ENCODE data around the gene XRCC5. TPM values are rescaled to one million over a fixed set of nuclear protein-coding genes. Genes with fewer than 3 reads are reported as not detected.

XRCC5 gene
- polyA plus RNA-seq, 1 donor (not counting 4 experiments of a cell fraction or from before 2014, with no cell fraction given): 521 TPM

GRCh38 chr2:216101109-216101508, 8.0 kb upstream of the XRCC5 start:
- no peak overlapping the region for H3K4me2 ChIP-seq (ENCODE audit: control insufficient read depth, extremely low read depth, insufficient read depth, low read depth, low read length)
- H3K9me1 ChIP-seq (ENCODE audit: control insufficient read depth, extremely low read depth, insufficient read depth, low read length): no peaks in the 10 kb centered on the region

GRCh38 chr2:216103213-216103612, 5.9 kb upstream of the XRCC5 start:
- TF ChIP-seq CTCF (optimal IDR thresholded peaks at IDR 0.05 in 1 of 3, IDR thresholded peaks at IDR 0.05 in 1 of 3, conservative IDR thresholded peaks at IDR 0.05 in 1 of 3; ENCODE audit: extremely low read depth in 1 of 3, insufficient read depth in 2 of 3, low read length in 3 of 3): no peak
- TF ChIP-seq EZH2 (IDR thresholded peaks at IDR 0.05; ENCODE audit: low read length): no peak
- H3K9me1 ChIP-seq (ENCODE audit: control insufficient read depth, extremely low read depth, insufficient read depth, low read length): no peaks in the 10 kb centered on the region
- no peak overlapping the region for H2AFZ ChIP-seq (ENCODE audit: control insufficient read depth, low read length)
- FAIRE-seq: no peak
- H3K27ac ChIP-seq (ENCODE audit: control insufficient read depth, insufficient read depth, low read length): no peak overlapping the region
- no peak overlapping the region for H3K9ac ChIP-seq (ENCODE audit: control insufficient read depth, extremely low read depth, insufficient read depth, low read length)
- H3K9me3 ChIP-seq (ENCODE audit: control insufficient read depth, low read depth, low read length): no peaks in the 10 kb centered on the region
- H3K4me3 ChIP-seq (ENCODE audit: control insufficient read depth in 2 of 3, extremely low read depth in 1 of 3, insufficient read depth in 2 of 3, low read depth in 1 of 3, low read length in 3 of 3): no peak overlapping the region
- dilution Hi-C loops (cut with MboI; ENCODE audit: extremely low pct_ligation_motif_present, low sequenced_read_pairs): no loop called here
- H3K36me3 ChIP-seq (ENCODE audit: control insufficient read depth in 2 of 2, extremely low read depth in 1 of 2, insufficient read depth in 2 of 2, low read length in 2 of 2): no peaks in the 10 kb centered on the region
- DNase-seq (ENCODE audit: low read depth, low spot score): no peak
- H3K4me2 ChIP-seq (ENCODE audit: control insufficient read depth, extremely low read depth, insufficient read depth, low read depth, low read length): no peak overlapping the region
- no peaks in the 10 kb centered on the region for H4K20me1 ChIP-seq (ENCODE audit: control insufficient read depth, extremely low read depth, insufficient read depth, low read length)
- no peaks in the 10 kb centered on the region for H3K27me3 ChIP-seq (ENCODE audit: control insufficient read depth, extremely low read depth, insufficient read depth, low read length)
- peaks cover 9% of the 10 kb centered on the region for H3K4me1 ChIP-seq (ENCODE audit: control insufficient read depth, extremely low read depth, insufficient read depth, low read length)
- H3K79me2 ChIP-seq (ENCODE audit: control insufficient read depth, insufficient read depth, low read length): no peaks in the 10 kb centered on the region

More at GRCh38 chr2:216101109-216101508, 8.0 kb upstream of the XRCC5 start:
- DNase-seq (ENCODE audit: low read depth, low spot score): no peak
- H3K27ac ChIP-seq (ENCODE audit: control insufficient read depth, insufficient read depth, low read length): no peak overlapping the region
- dilution Hi-C loops (cut with MboI; ENCODE audit: extremely low pct_ligation_motif_present, low sequenced_read_pairs): no loop called here
- H3K4me3 ChIP-seq (ENCODE audit: control insufficient read depth in 2 of 3, extremely low read depth in 1 of 3, insufficient read depth in 2 of 3, low read depth in 1 of 3, low read length in 3 of 3): no peak overlapping the region
- H3K79me2 ChIP-seq (ENCODE audit: control insufficient read depth, insufficient read depth, low read length): no peaks in the 10 kb centered on the region
- H3K9ac ChIP-seq (ENCODE audit: control insufficient read depth, extremely low read depth, insufficient read depth, low read length): no peak overlapping the region
- no peaks in the 10 kb centered on the region for H4K20me1 ChIP-seq (ENCODE audit: control insufficient read depth, extremely low read depth, insufficient read depth, low read length)
- no peaks in the 10 kb centered on the region for H3K9me3 ChIP-seq (ENCODE audit: control insufficient read depth, low read depth, low read length)
- no peaks in the 10 kb centered on the region for H3K27me3 ChIP-seq (ENCODE audit: control insufficient read depth, extremely low read depth, insufficient read depth, low read length)
- TF ChIP-seq CTCF (optimal IDR thresholded peaks at IDR 0.05 in 1 of 3, IDR thresholded peaks at IDR 0.05 in 1 of 3, conservative IDR thresholded peaks at IDR 0.05 in 1 of 3; ENCODE audit: extremely low read depth in 1 of 3, insufficient read depth in 2 of 3, low read length in 3 of 3) (no peak), EZH2 (IDR thresholded peaks at IDR 0.05; ENCODE audit: low read length) (no peak)
- no peaks in the 10 kb centered on the region for H3K4me1 ChIP-seq (ENCODE audit: control insufficient read depth, extremely low read depth, insufficient read depth, low read length)
- no peak for FAIRE-seq
- no peaks in the 10 kb centered on the region for H3K36me3 ChIP-seq (ENCODE audit: control insufficient read depth in 2 of 2, extremely low read depth in 1 of 2, insufficient read depth in 2 of 2, low read length in 2 of 2)
- H2AFZ ChIP-seq (ENCODE audit: control insufficient read depth, low read length): no peak overlapping the region
